ENCODE results near the gene EIF4A3.

EIF4A3 gene

DNA sequence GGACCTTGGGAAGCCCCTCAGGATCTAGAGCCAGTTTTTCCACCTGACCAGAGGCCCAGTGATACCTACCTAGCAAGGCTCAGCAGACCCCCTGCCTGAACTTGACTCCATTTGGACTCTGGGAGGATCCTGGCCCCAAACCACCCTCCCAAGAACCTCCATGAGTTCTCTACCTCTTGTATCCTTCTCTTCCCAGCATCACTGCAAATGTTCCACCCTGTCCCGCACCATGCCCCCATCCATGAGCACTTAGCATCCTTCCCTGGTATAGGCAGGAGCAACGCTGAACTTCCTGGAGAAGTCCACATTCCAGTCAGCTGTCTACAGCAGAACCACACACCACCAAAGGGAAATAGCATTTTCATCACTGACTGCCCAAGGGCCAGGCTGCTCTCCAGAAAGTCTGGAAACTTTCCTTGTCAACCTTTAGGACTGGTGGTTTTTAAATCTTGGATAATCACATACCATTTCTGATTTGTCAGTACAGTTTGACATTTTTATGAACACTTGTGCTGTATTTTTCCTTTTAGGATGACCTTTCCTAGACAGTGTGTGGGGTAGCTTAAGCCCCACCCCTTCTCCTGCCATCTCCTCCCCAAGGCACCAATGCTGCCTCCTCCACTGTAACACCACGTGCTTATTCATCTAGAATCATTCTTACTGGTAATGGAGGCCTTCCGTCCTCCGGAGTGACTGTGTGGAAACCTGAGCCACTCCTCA lies 13.9 kb downstream of the EIF4A3 start:
- no peak for DNase-seq

DNA sequence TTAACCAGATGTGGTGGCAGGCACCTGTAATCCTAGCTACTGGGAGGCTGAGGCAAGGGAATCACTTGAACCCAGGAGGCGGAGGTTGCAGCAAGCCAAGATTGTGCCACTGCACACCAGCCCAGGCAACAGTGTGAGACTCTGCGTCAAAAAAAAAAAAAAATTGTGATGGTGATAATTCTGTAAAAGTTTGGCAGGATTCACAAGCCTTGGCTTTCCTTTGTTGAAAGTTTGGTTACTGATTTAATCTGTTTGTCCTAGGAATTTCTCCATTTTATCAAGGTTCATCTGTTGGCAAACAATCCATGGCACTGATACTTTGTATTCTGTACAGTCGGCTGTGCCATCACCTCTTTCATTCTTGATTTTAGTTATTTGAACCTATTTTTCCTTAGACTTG lies 15.9 kb downstream of the EIF4A3 start:
- no peak for DNase-seq

DNA sequence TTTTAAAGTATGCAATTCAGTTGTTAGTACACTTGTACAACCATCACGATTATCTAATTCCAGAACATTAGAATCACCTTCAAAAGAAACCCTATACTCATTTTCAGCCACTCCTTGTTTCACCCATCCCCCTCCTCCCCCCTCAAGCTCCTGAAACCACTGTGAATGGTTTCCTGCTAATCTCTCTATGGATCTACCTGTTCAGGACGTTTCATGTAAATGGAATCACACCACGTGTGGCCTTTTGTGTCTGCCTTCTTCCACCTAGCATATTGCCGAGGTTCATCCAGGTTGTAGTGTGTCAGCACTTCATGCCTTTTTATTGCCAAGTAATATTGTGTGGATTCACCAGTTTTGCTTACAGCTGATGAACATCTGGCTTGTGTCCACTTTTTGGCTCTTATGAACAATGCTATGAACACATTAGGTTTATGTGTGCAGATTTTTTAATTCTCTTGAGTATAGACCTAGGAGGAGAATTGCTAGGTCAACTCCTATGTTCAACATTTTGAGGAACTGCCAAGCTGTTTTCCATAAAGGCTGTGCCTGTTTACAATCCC lies 17.8 kb downstream of the EIF4A3 start:
- DNase-seq: no peak

DNA sequence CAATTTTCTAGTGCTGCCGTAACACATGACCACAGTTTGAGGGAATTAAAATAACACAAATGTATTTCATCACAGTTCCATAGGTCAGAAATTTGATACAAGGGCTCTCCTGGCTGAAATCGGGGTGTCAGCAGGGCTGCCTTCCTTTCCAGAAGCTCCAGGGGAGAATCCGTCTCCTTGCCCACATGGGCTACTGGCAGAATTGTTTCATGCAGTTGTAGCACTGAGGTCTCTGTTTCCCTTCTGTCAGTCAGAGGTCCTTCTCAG lies 20.5 kb downstream of the EIF4A3 start:
- no peak for DNase-seq

DNA sequence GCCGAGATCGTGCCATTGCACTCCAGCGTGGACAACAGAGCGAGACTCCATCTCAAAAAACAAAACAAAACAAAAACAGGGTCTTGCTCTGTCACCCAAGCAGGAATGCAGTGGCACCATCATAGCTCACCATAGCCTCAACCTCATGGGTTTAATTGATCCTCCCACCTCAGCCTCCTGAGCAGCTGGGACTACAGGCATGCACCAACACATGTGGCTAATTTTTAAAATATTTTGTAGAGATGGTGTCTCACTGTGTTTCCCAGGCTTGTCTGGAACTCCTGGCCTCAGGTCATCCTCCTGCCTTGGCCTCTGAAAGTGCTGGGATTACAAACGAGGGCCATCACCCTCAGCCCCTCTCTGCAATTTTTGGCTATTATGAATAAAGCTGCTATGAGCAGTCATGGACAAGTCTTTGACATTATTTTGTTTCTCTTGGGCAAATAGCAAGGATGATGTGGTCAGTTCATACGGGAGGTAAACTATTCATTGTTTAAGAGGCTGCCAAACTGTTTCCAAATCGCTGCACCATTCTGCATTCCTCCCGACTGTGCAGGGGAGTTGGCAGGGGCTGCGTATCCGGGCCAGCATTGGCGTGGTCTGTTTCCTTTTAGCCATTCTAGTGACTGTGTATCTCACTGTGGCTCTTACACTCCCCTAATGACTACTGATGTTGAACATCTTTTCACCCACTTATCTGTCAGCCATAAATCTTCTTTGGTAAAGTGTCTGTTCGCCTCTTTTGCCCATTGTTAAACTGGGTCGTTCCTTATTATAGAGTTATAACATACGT lies 21.1 kb downstream of the EIF4A3 start:
- no peak for DNase-seq

DNA sequence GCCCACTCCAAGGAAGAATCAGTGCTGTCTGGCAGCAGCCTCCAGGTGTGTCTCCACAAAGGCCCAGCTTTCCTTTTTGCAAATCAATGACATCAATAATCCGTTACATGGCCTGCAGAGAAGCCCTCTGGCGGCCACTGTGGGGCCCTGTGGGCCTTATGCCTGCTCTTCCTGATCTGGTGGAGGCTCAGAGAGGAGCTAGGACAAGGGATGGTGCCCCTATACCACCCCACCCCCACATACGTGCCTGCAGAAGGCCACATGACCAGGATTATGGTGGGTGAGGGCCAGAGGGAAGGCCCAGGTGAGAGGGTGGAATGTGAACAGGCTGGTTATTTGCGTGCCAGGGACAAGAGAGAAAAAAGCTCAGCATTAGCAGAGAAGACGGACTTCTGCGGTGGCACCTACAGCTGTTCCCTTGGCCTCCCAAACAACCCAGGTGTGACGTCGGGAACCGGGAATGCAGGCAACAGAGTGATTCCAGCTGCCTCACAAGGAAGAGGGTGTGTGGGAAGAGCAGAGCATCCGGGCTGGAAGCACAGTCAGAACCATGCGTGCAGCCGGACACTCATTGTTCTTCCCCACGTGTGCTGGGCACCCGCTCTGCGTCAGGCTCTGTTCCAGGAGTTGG lies 22.5 kb downstream of the EIF4A3 start:
- no peak for DNase-seq

DNA sequence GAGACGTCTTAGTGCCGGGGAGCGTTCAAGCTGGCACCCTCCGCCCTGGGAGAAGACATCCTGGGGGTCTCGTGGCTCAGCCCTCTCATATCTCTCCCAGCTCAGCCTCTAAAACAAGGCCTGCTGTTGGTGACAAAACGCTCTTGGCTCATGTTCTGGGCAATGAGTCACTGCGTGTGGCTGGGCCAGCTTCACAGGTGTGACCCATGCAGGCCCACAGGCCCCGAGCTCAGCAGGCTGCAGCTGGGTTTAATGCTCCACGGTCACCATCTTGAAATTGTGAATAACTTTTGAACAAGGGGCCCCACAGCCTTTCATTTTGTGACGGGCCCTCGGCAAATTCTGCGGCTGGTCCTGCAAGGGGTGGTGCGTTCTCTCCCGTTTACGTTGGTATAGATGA lies 23.1 kb downstream of the EIF4A3 start:
- DNase-seq: no peak

DNA sequence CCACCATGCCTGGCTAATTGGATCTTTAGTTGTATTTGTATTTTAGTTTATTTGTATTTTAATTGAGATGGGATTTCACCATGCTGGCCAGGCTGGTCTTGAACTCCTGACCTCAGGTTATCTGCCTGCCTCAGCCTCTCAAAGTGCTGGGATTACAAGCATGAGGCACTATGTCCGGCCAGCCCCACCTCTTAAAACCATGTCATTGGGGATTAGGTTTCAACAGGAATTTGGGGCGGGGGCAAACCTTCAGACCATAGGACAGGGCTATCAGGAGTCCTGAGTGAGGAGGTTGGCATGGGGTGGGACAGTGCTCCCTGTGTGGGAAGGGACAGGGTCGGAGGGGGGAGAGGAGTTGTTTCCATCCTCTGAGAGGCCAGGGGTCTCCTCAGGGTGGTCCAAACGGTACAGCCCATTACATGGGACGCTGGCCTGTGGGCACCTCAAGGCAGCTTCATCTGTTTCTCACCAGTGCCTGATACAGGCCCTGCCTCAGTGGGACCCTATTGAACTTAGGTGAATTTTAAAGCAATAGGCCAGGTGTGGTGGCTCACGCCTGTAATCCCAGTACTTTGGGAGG lies 23.9 kb downstream of the EIF4A3 start:
- DNase-seq: no peak

DNA sequence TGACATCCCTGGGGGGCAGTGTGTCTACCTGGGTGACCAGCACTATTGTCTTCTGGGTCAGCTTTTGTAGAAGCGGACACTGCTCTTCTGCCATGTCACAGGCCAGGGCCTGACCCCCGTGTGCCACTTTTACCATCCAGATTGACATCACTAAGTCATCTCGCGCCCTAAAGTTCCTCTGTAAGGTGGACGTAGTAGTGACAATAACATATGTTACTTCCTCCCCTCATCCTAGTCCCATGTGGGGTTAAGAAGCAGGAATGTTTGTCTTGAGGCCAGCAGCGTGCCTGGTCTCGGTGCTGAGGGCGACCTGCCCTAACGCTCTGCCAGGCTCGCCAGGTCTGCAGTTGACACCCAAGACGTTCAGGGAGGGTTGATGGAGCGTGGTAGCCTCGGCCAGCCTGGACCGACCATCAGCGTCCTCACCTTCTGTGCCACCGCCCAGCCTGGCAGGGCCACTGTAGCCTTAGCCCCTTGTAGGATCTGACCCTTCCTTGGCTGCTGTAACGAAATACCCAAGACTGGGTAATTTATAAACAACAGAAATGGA lies 24.8 kb downstream of the EIF4A3 start:
- DNase-seq: no peak

DNA sequence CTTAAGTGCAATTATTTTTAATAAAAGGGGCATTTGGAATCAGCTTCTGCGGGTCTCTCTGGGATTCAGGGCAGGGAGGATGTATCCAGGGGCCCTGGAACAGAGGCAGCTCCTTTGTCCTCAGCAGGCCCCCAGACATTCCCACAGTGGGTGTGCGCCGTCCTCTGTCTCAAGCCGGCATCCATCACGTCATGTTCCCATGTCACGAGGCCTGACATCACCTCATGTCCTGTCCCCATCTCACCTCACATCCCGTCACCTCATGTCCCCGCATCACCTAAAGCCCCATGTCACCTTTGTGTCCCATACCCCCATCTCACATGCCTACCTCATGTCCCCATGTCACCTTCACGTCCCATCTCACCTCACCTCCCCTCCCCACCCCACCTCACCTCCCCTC lies 27.1 kb downstream of the EIF4A3 start:
- no peak for DNase-seq

DNA sequence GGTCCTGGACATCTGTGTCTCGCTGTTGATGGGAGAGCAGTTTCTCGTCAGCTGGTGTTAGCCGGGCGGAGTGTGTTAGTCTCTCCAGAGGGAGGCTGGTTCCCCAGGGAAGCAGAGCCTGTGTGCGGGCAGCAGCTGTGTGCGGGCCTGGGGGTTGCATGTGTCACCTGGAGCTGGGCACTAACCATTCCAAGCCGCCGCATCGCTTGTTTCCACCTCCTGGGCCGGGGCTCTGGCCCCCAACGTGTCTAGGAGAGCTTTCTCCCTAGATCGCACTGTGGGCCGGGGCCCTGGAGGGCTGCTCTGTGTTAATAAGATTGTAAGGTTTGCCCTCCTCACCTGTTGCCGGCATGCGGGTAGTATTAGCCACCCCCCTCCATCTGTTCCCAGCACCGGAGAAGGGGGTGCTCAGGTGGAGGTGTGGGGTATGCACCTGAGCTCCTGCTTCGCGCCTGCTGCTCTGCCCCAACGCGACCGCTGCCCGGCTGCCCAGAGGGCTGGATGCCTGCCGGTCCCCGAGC lies 27.6 kb downstream of the EIF4A3 start:
- DNase-seq: no peak

DNA sequence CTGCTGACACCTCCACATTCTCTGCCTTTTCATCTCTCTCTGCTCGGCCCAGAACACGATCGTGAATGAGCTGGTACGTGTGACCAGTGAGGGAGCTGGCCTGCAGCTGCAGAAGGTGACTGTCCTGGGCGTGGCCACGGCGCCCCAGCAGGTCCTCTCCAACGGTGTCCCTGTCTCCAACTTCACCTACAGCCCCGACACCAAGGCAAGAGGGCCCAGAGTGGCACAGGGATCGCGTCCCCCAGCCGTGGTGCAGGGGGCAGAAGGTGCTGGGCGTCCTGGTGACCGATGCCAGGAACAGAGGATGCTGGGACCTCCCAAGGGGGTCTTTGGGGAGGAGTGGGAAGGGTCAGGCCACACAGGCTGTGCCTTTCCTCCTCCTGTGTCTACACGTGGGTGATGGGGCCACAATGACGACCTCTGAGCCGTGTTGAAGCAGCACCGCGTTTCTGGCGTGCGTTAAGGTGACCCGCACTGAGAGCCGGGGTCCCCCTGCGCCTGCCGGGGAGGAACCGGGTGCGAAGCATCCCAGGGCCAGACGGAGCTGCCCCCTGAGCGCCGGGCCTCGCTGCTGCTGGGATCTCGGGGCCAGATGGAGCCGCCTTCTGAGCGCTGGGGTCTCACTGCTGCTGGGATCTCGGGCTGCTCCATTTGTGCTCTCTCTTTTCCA lies 28.2 kb downstream of the EIF4A3 start:
- no peak for DNase-seq

DNA sequence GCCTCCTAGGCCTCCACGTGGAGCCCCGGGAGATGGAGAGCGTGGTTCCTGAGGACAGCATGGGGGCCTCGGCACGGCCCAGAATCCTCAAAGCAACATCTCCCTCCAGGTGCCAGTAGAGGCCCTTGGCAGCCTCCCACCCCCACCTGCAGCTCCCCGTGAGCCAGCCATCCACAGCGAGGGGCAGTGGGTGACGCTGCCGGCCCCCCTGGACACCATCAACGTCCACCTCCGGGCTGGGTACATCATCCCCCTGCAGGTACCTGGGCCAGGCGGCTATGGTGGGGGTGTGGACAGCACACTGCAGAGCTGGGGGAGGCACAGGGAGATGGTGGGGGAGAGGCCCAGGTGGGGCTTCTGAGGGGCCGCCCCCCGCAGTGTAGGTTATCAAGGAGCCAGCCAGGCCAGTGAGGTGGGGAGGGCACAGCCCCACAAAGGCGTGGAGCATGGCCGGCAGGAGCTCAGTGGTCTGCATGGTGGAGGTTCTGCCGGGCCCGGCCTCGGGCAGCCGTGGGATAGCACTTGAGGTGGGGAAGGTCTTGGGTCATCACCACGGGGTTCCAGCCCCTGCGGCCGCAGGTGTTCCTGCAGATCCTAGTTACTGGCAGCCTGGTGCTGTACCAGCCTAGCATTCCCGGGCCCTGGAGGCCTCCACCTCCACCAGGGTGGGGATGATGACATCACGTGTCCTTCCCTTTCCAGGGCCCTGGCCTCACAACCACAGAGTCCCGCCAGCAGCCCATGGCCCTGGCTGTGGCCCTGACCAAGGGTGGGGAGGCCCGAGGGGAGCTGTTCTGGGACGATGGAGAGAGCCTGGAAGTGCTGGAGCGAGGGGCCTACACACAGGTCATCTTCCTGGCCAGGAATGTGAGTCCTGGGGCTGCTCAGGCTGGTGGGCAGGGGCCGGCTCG lies 29.2 kb downstream of the EIF4A3 start:
- no peak for DNase-seq

DNA sequence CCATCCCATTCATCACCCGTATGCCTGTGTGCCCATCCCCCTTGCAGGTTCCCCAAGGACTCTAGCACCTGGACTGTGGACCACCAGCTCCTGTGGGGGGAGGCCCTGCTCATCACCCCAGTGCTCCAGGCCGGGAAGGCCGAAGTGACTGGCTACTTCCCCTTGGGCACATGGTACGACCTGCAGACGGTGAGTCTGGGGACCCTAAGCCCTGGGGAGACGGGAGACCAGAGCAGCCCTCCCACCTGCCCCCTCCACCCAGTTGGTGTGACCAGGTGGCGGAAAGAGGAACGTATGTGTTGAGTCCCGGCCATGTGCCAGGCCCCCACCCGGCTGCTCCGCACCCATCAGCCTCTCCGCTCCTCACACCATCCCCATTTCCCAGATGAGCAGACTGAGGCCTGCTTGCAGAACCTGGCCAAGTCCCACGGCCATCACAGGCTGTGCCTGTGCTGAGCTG lies 30.0 kb downstream of the EIF4A3 start:
- no peak for DNase-seq

DNA sequence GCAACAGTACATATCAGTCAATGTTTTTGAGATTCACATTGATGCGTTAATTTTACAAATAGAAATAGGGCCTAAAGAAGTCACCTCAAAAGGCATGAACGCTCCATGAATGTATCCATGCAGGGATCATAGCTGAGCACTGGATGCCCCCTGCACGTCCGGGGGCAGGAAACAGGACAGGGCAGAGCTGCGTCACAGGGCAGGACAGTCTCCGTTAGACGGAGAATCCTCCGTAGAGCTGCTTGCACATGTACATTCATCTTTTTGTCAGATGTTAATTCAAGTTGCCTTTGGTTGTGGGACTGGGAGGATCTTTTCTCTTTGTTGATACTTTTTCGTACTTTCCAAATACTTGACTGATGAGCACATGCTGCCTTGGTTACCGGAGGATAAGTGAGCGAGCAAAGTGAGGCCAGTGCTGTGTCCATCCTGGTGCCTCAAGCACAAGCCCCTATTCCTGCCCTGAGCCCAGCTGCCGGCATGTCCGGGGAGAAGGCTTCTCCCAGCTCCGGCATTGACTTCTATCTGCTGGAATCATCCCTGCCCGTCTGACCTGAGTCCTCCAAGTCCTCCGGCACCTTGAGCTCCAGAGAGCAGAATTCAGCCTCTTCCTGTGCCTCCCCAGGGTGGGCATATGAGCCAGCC lies 30.5 kb downstream of the EIF4A3 start:
- no peak for DNase-seq

DNA sequence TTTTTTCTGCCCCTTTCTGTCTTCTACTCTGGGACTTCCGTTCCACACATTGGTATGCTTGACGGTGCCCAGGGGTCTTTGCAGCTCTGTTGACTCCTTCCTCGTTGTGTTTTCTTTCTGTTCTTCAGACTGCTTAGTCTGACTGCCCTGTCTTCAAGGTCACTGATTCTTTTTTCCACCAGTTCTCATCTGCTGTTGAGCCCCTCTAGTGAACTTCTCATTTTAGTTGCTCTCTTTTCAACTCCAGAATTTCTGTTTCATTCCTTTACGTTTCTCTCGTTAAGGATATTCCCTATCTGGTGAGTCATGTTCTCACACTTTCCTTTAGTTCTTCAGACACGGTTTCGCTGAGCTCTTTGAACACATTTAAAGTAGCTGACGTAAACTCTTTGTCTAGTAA lies 31.8 kb downstream of the EIF4A3 start:
- no peak for DNase-seq

DNA sequence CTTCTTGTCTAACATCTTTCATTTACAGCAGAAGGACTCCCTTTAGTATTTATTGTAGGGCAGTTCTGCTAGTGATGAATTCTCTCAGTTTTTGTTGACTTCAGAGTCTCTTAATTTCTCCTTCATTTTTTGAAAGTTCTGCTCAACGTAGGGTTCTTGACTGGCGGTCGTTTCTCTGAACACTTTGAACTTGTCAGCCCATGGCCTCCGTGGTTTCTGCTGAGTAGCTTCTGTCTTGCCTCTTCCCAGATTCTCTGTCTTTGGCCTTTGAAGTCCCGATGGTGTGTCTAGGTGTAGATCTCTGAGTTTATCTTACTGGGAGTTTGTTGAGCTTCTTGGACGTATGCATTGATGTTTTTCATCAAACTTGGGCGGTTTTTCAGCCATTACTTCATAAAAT lies 32.2 kb downstream of the EIF4A3 start:
- DNase-seq: no peak

DNA sequence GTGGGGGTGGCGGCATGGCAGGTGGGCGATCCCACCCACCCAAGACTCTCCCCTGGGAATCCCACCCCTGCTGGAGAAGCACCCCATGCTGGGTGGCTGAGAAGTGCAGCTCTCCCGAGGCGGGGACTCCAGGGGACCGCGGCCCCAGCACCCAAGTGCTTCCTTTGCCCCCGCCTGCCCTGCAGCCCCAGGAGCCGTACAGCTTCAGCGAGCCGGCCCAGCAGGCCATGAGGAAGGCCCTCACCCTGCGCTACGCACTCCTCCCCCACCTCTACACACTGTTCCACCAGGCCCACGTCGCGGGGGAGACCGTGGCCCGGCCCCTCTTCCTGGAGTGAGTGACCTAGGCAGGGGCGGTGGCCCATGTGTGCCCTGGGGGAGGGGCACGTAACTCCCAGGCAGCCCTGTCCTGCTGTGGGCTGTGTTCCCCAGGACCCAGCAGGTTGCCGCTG lies 33.9 kb downstream of the EIF4A3 start:
- no peak for DNase-seq

DNA sequence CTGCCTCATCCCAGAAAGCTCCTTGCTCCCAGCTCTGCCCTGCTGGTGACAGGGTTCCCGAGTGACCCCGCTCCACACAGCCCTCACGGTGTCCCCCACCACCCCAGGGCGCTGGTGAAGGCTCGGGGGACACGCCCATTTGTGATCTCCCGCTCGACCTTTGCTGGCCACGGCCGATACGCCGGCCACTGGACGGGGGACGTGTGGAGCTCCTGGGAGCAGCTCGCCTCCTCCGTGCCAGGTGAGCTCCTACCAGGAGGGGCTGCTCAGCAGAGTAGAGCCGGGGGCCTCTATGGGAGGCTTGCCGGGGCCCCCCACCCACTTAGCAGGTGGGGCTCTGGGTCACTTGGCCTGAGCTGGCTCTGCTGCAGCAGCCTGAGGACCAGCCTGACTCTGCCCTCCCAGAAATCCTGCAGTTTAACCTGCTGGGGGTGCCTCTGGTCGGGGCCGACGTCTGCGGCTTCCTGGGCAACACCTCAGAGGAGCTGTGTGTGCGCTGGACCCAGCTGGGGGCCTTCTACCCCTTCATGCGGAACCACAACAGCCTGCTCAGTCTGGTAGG lies 34.4 kb downstream of the EIF4A3 start:
- no peak for DNase-seq

DNA sequence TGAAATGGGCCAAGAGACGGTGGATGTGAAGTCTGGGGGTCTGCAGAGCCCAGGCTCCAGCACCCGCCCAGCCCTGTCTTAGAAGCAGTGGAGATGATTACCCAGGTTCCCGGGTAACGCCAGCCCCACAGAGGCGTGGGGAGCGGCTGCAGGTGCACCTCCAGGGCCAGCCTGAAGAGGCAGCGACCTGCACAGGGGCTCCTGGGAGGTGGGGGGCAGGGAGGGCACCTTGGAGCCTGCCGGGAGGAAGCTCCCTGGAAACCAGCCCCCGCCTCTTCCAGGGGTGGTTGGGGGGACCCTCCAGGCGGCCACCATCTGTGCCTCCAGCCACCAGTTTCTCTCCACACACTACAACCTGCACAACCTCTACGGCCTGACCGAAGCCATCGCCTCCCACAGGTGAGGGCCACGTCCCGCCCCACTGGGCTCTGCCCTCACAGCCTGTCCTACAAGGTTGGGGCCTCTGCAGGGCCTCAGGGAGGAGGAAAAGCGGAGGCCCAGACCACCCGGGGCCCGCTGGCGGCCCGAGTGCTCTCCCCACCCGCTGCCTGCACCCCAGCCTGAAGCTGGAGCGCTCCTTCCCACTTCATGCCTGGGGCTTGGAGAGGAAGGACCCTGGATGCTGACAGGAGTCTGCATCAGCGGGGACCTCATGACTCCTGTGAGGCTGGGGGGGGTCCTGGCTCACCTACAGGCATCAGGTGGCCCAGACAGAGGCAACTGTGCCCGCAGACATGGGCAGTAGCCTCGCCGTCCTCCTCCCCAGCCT lies 35.0 kb downstream of the EIF4A3 start:
- DNase-seq: no peak

Data from activated CD4-positive, alpha-beta T cell treated with anti-CD3 and anti-CD28 coated beads for 4 hours (primary cell).